Neural progenitor cell (in vitro differentiated cells): Measurements from ENCODE around the gene SLC5A6. TPM values are rescaled to one million over a fixed set of nuclear protein-coding genes. Genes with fewer than 3 reads are reported as not detected.

Experiments used
- DNase-seq: peaks from one replicate; pipeline ENCODE4 v3.0.0-alpha.2; 2016; ENCODE audit warnings: low spot score
- H2AFZ ChIP-seq: fragments of 200-600 bp; sonication (generic); replicated peaks from 2 replicates; pipeline ENCODE4 v1.6.1; 2016; ENCODE audit warnings: antibody characterized with exemption
- H3F3A ChIP-seq: fragments of 200-600 bp; sonication (generic); 2 replicates; pipeline ENCODE4 v1.6.1; 2016; ENCODE audit warnings: antibody characterized with exemption, low read depth
- H3K27ac ChIP-seq: fragments of 200-600 bp; sonication (generic); 2 replicates; pipeline ENCODE4 v1.5.1; 2016; ENCODE audit warnings: mild to moderate bottlenecking
- H3K27me3 ChIP-seq: fragments of 200-600 bp; sonication (generic); 2 replicates; pipeline ENCODE4 v1.6.1; 2016; ENCODE audit warnings: mild to moderate bottlenecking, moderate library complexity
- H3K36me3 ChIP-seq: fragments of 200-600 bp; sonication (generic); 2 replicates; pipeline ENCODE4 v1.5.1; 2016
- H3K4me1 ChIP-seq: fragments of 200-600 bp; sonication (generic); 2 replicates; pipeline ENCODE4 v1.6.1; 2016; ENCODE audit warnings: mixed run types
- H3K4me2 ChIP-seq: fragments of 200-600 bp; sonication (generic); 2 replicates; pipeline ENCODE4 v1.6.1; 2016
- H3K4me3 ChIP-seq: fragments of 200-600 bp; sonication (generic); 2 replicates; pipeline ENCODE4 v1.5.1; 2016
- H3K79me2 ChIP-seq: fragments of 200-600 bp; sonication (generic); 2 replicates; pipeline ENCODE4 v1.6.1; 2016; ENCODE audit warnings: low read depth
- H3K9ac ChIP-seq: fragments of 200-600 bp; sonication (generic); 2 replicates; pipeline ENCODE4 v1.6.1; 2016
- H3K9me3 ChIP-seq: fragments of 200-600 bp; sonication (generic); 2 replicates; pipeline ENCODE4 v1.5.1; 2016; ENCODE audit warnings: low read depth
- H4K20me1 ChIP-seq: fragments of 200-600 bp; sonication (generic); 2 replicates; pipeline ENCODE4 v1.6.1; 2016; ENCODE audit warnings: low read depth
- H3K27ac Mint-ChIP-seq: 3 replicates; pipeline ENCODE4 v1.8.0; 2021; ENCODE audit warnings: mixed read lengths
- H3K27me3 Mint-ChIP-seq: 2 replicates; pipeline ENCODE4 v1.8.0; 2022; ENCODE audit warnings: low read depth, mild to moderate bottlenecking, inconsistent platforms, moderate library complexity, mixed read lengths; ENCODE audit not compliant: insufficient read depth
- H3K36me3 Mint-ChIP-seq: 3 replicates; pipeline ENCODE4 v1.8.0; 2021; ENCODE audit warnings: mixed read lengths
- H3K4me1 Mint-ChIP-seq: 3 replicates; pipeline ENCODE4 v1.8.0; 2021; ENCODE audit warnings: mixed read lengths
- H3K4me3 Mint-ChIP-seq: 3 replicates; pipeline ENCODE4 v1.8.0; 2021; ENCODE audit warnings: mild to moderate bottlenecking, moderate library complexity, mixed read lengths
- H3K9me3 Mint-ChIP-seq: 3 replicates; pipeline ENCODE4 v1.8.0; 2020; ENCODE audit warnings: mixed read lengths
- EZH2 ChIP-seq: fragments of 200-600 bp; sonication (generic); IDR thresholded peaks from 2 replicates; pipeline ENCODE4 v1.6.1; 2017; ENCODE audit warnings: antibody characterized with exemption, mild to moderate bottlenecking, moderate library complexity
- EZH2phosphoT487 ChIP-seq: fragments of 200-600 bp; sonication (generic); IDR thresholded peaks from 2 replicates; pipeline ENCODE4 v1.6.1; 2017; ENCODE audit warnings: antibody characterized with exemption
- total RNA-seq: library from RNA; depleted of rRNA; stranded (reverse); fragments of >200 nt; gene quantifications from 2 replicates; pipeline ENCODE4 v1.2.3, GENCODE V29; 2015; ENCODE audit warnings: low replicate concordance
- TF ChIP-seq, protein P1 (sequence below): fragments of 200-600 bp; sonication (generic); IDR thresholded peaks from 2 replicates; pipeline ENCODE4 v1.5.1; 2017; ENCODE audit warnings: antibody characterized with exemption, mild to moderate bottlenecking

Gene SLC5A6
- total RNA-seq, 1 donor from 2014 or later: 42.8 TPM

- no peaks in the 10 kb centered on the region for H3K36me3 ChIP-seq
- no peak overlapping the region for H3K4me3 ChIP-seq
- H3F3A ChIP-seq: peaks cover 5% of the 10 kb centered on the region
- Mint-ChIP-seq H3K27ac (no peak overlapping the region), H3K9me3 (no peaks in the 10 kb centered on the region), H3K27me3 (peaks cover 12% of the 10 kb centered on the region), H3K4me1 (peaks cover 10% of the 10 kb centered on the region), H3K4me3 (no peak overlapping the region), H3K36me3 (peaks cover 29% of the 10 kb centered on the region)
- no peaks in the 10 kb centered on the region for H3K27me3 ChIP-seq
- H4K20me1 ChIP-seq: peaks cover 6% of the 10 kb centered on the region
- peaks cover 32% of the 10 kb centered on the region for H3K79me2 ChIP-seq
- H3K4me1 ChIP-seq: peaks cover 22% of the 10 kb centered on the region
- TF ChIP-seq EZH2 (no peak), EZH2phosphoT487 (no peak)
- TF ChIP-seq, protein P1, sequence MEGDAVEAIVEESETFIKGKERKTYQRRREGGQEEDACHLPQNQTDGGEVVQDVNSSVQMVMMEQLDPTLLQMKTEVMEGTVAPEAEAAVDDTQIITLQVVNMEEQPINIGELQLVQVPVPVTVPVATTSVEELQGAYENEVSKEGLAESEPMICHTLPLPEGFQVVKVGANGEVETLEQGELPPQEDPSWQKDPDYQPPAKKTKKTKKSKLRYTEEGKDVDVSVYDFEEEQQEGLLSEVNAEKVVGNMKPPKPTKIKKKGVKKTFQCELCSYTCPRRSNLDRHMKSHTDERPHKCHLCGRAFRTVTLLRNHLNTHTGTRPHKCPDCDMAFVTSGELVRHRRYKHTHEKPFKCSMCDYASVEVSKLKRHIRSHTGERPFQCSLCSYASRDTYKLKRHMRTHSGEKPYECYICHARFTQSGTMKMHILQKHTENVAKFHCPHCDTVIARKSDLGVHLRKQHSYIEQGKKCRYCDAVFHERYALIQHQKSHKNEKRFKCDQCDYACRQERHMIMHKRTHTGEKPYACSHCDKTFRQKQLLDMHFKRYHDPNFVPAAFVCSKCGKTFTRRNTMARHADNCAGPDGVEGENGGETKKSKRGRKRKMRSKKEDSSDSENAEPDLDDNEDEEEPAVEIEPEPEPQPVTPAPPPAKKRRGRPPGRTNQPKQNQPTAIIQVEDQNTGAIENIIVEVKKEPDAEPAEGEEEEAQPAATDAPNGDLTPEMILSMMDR: no peak
- no peak overlapping the region for H3K9ac ChIP-seq
- H3K4me2 ChIP-seq: no peak overlapping the region
- H3K9me3 ChIP-seq: no peaks in the 10 kb centered on the region
- H2AFZ ChIP-seq: no peak overlapping the region
- DNase-seq: no peak
- no peak overlapping the region for H3K27ac ChIP-seq
These were observed 6.9 kb downstream of the SLC5A6 start for GRCh38 chr2:27205206-27205605.

GRCh38 chr2:27204566-27204965 lies 7.5 kb downstream of the SLC5A6 start:
- Histone ChIP-seq H2AFZ (no peak overlapping the region), H3K9ac (no peak overlapping the region), H3K4me2 (no peak overlapping the region), H3F3A (no peaks in the 10 kb centered on the region), H4K20me1 (peaks cover 6% of the 10 kb centered on the region), H3K36me3 (no peaks in the 10 kb centered on the region), H3K79me2 (peaks cover 25% of the 10 kb centered on the region), H3K27ac (no peak overlapping the region), H3K4me1 (peaks cover 16% of the 10 kb centered on the region), H3K27me3 (no peaks in the 10 kb centered on the region), H3K4me3 (no peak overlapping the region), H3K9me3 (no peaks in the 10 kb centered on the region)
- peaks cover 33% of the 10 kb centered on the region for H3K36me3 Mint-ChIP-seq
- peaks cover 12% of the 10 kb centered on the region for H3K27me3 Mint-ChIP-seq
- TF ChIP-seq EZH2 (no peak), EZH2phosphoT487 (no peak)
- TF ChIP-seq, protein P1: no peak
- H3K4me3 Mint-ChIP-seq: no peak overlapping the region
- no peak overlapping the region for H3K27ac Mint-ChIP-seq
- peaks cover 4% of the 10 kb centered on the region for H3K4me1 Mint-ChIP-seq
- no peaks in the 10 kb centered on the region for H3K9me3 Mint-ChIP-seq
- DNase-seq: no peak

DNA sequence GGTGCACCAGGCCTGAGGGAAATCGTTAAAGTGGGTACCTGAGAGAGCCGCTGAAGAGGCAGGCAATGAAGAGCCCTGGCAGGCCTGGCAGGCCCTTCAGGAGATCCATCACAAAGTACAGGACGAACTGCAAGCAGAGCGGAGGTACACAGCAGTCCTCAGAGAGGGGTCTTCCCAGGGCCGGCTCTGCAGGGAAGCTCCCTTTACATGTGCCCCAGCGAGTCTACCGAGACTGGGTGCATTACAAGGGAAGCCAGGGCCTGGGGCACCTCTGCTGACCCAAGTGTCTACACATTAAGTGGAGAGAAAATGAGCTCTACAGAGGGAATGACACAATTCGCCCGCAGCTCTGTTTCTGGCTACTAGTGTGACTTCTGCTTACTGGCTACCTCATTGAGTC lies 8.3 kb downstream of the SLC5A6 start:
- Histone ChIP-seq H3K4me1 (peaks cover 7% of the 10 kb centered on the region), H3K9me3 (no peaks in the 10 kb centered on the region), H2AFZ (no peak overlapping the region), H3K27me3 (no peaks in the 10 kb centered on the region), H3K79me2 (peaks cover 18% of the 10 kb centered on the region), H3K4me2 (no peak overlapping the region), H3K9ac (no peak overlapping the region), H3K4me3 (no peak overlapping the region), H4K20me1 (peaks cover 6% of the 10 kb centered on the region), H3K27ac (no peak overlapping the region), H3K36me3 (no peaks in the 10 kb centered on the region), H3F3A (no peaks in the 10 kb centered on the region)
- DNase-seq: no peak
- Mint-ChIP-seq H3K4me3 (no peak overlapping the region), H3K4me1 (no peaks in the 10 kb centered on the region), H3K36me3 (peaks cover 31% of the 10 kb centered on the region), H3K9me3 (no peaks in the 10 kb centered on the region), H3K27ac (no peak overlapping the region), H3K27me3 (peaks cover 12% of the 10 kb centered on the region)
- TF ChIP-seq EZH2phosphoT487 (no peak), EZH2 (no peak)
- TF ChIP-seq, protein P1: no peak

DNA sequence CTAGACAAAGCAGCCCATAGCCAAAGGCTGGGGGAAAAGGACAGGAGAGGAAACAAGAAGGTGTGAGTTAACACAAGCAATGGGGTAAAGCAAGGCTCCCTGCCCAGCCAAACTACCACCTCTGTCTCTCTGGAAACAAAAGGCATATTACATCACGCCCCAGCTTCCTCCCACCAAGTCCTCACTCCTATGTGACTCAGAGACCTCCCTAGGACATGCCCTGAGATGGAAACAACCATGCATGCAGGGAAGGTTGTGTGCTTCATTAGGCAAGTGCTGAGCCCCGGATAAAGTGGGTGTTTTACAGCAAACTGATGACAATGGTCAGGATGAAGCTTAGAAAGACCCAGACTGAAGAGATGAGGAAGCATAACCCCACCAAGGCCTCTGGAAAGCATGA lies 9.2 kb downstream of the SLC5A6 start:
- Histone ChIP-seq H3K36me3 (no peaks in the 10 kb centered on the region), H4K20me1 (peaks cover 6% of the 10 kb centered on the region), H3K9me3 (no peaks in the 10 kb centered on the region), H3K27ac (no peak overlapping the region), H3K9ac (no peak overlapping the region), H2AFZ (no peak overlapping the region), H3K27me3 (no peaks in the 10 kb centered on the region), H3K4me1 (no peaks in the 10 kb centered on the region), H3K4me2 (no peak overlapping the region), H3K79me2 (peaks cover 12% of the 10 kb centered on the region), H3F3A (no peaks in the 10 kb centered on the region), H3K4me3 (no peak overlapping the region)
- Mint-ChIP-seq H3K36me3 (peaks cover 30% of the 10 kb centered on the region), H3K9me3 (no peaks in the 10 kb centered on the region), H3K27me3 (peaks cover 7% of the 10 kb centered on the region), H3K27ac (no peak overlapping the region), H3K4me3 (no peak overlapping the region), H3K4me1 (no peaks in the 10 kb centered on the region)
- DNase-seq: no peak
- TF ChIP-seq, protein P1: no peak
- TF ChIP-seq EZH2 (no peak), EZH2phosphoT487 (no peak)
